SK-N-SH treated with all-trans-retinoic acid at 6 μM for 48 hours (cell line): ENCODE data around the gene CHST8.

ENCODE experiments used
- ATAC-seq: fragments of 200-7000 bp; cut with Tn5 transposase; 3 replicates; pipeline ENCODE4 v1.9.1; 2020; ENCODE audit warnings: mild to moderate bottlenecking, moderate library complexity
- ARNTL ChIP-seq: fragments of 450-650 bp; formaldehyde crosslinking; IDR thresholded peaks from 2 replicates; pipeline ENCODE4 v1.5.0; 2020; ENCODE audit warnings: low read depth, mild to moderate bottlenecking, moderate library complexity, borderline replicate concordance
- BACH2 ChIP-seq: fragments of 250-450 bp; sonication (Bioruptor Pico); IDR thresholded peaks from 2 replicates; pipeline ENCODE4 v1.9.0; 2021; ENCODE audit warnings: mild to moderate bottlenecking, borderline replicate concordance
- CREB5 ChIP-seq: fragments of 250-450 bp; sonication (Bioruptor Pico); IDR thresholded peaks from 2 replicates; pipeline ENCODE4 v1.5.1; 2020; ENCODE audit warnings: low read depth, mild to moderate bottlenecking, moderate library complexity
- CSDC2 ChIP-seq: fragments of 250-450 bp; sonication (Bioruptor Pico); IDR thresholded peaks from 2 replicates; pipeline ENCODE4 v1.5.0; 2020; ENCODE audit warnings: mild to moderate bottlenecking, moderate library complexity
- CSRNP3 ChIP-seq: fragments of 250-450 bp; sonication (Bioruptor Pico); IDR thresholded peaks from 2 replicates; pipeline ENCODE4 v1.5.1; 2021; ENCODE audit warnings: mild to moderate bottlenecking, moderate library complexity
- ESRRG ChIP-seq: fragments of 250-450 bp; sonication (Bioruptor Pico); IDR thresholded peaks from 2 replicates; pipeline ENCODE4 v1.6.1; 2021; ENCODE audit warnings: mild to moderate bottlenecking
- GLIS3 ChIP-seq: fragments of 250-450 bp; sonication (Bioruptor Pico); IDR thresholded peaks from 2 replicates; pipeline ENCODE4 v1.5.0; 2020; ENCODE audit warnings: mild to moderate bottlenecking, moderate library complexity
- ISL1 ChIP-seq: fragments of 250-450 bp; sonication (Bioruptor Pico); IDR thresholded peaks from 2 replicates; pipeline ENCODE4 v2.1.2; 2022; ENCODE audit warnings: mild to moderate bottlenecking, moderate library complexity
- PATZ1 ChIP-seq: fragments of 250-450 bp; sonication (Bioruptor Pico); IDR thresholded peaks from 2 replicates; pipeline ENCODE4 v1.8.0; 2020; ENCODE audit warnings: mild to moderate bottlenecking, moderate library complexity, borderline replicate concordance
- POU6F1 ChIP-seq: fragments of 250-450 bp; sonication (Bioruptor Pico); IDR thresholded peaks from 2 replicates; pipeline ENCODE4 v1.8.0; 2021; ENCODE audit warnings: low read depth, mild to moderate bottlenecking, moderate library complexity, borderline replicate concordance
- PPARA ChIP-seq: fragments of 250-450 bp; sonication (Bioruptor Pico); IDR thresholded peaks from 2 replicates; pipeline ENCODE4 v1.5.0; 2020; ENCODE audit warnings: mild to moderate bottlenecking, borderline replicate concordance
- SNAI2 ChIP-seq: fragments of 250-450 bp; sonication (Bioruptor Pico); IDR thresholded peaks from 2 replicates; pipeline ENCODE4 v1.5.0; 2020; ENCODE audit warnings: mild to moderate bottlenecking, moderate library complexity
- TOX ChIP-seq: fragments of 250-450 bp; sonication (Bioruptor Pico); IDR thresholded peaks from 2 replicates; pipeline ENCODE4 v1.8.0; 2021; ENCODE audit warnings: mild to moderate bottlenecking, moderate library complexity, borderline replicate concordance
- TSHZ2 ChIP-seq: fragments of 250-450 bp; sonication (Bioruptor Pico); IDR thresholded peaks from 2 replicates; pipeline ENCODE4 v1.5.0; 2020; ENCODE audit warnings: mild to moderate bottlenecking, moderate library complexity
- ZC3H10 ChIP-seq: fragments of 250-450 bp; sonication (Bioruptor Pico); IDR thresholded peaks from 2 replicates; pipeline ENCODE4 v1.5.1; 2021; ENCODE audit warnings: mild to moderate bottlenecking, moderate library complexity
- ZFP3 ChIP-seq: fragments of 250-450 bp; sonication (Bioruptor Pico); IDR thresholded peaks from 2 replicates; pipeline ENCODE4 v1.5.0; 2020; ENCODE audit warnings: mild to moderate bottlenecking, moderate library complexity
- ZFP30 ChIP-seq: fragments of 450-650 bp; formaldehyde crosslinking; IDR thresholded peaks from 2 replicates; pipeline ENCODE4 v1.5.0; 2022; ENCODE audit warnings: mild to moderate bottlenecking, moderate library complexity
- ZNF565 ChIP-seq: fragments of 450-650 bp; formaldehyde crosslinking; conservative IDR thresholded peaks from 2 replicates; pipeline ENCODE4 v1.5.0; 2020; ENCODE audit warnings: low read depth, mild to moderate bottlenecking, moderate library complexity
- ZNF70 ChIP-seq: fragments of 450-650 bp; formaldehyde crosslinking; IDR thresholded peaks from 2 replicates; pipeline ENCODE4 v1.5.0; 2020; ENCODE audit warnings: mild to moderate bottlenecking, moderate library complexity

Gene CHST8

GRCh38 chr19:33673258-33673875, 51.6 kb downstream of the CHST8 start:
- TF ChIP-seq PPARA (no peak), ESRRG (CRISPR knock-in tag) (no peak), ZFP30 (CRISPR knock-in tag) (no peak), TOX (no peak), ZFP3 (CRISPR knock-in tag) (no peak), ISL1 (CRISPR knock-in tag) (no peak), PATZ1 (no peak), CSRNP3 (CRISPR knock-in tag) (no peak)
- ATAC-seq, result no peak

- no peak for ATAC-seq
- TF ChIP-seq ZFP30 (CRISPR knock-in tag) (no peak), GLIS3 (CRISPR knock-in tag) (no peak), SNAI2 (no peak), BACH2 (CRISPR knock-in tag) (no peak), POU6F1 (CRISPR knock-in tag) (no peak), ESRRG (CRISPR knock-in tag) (no peak), PATZ1 (no peak), TSHZ2 (CRISPR knock-in tag) (no peak)
These were observed 52.4 kb downstream of the CHST8 start for GRCh38 chr19:33673996-33674625.

- ATAC-seq, result no peak
- TF ChIP-seq ZNF70 (CRISPR knock-in tag), result no peak
- no peak for TF ChIP-seq BACH2 (CRISPR knock-in tag)
- no peak for TF ChIP-seq CSRNP3 (CRISPR knock-in tag)
- no peak for TF ChIP-seq CREB5 (CRISPR knock-in tag)
- no peak for TF ChIP-seq ZFP30 (CRISPR knock-in tag)
- TF ChIP-seq ZNF565 (CRISPR knock-in tag), result no peak
- no peak for TF ChIP-seq TSHZ2 (CRISPR knock-in tag)
- no peak for TF ChIP-seq CSDC2 (CRISPR knock-in tag)
- TF ChIP-seq ARNTL, result no peak
- no peak for TF ChIP-seq ZC3H10 (CRISPR knock-in tag)
These were observed 53.0 kb downstream of the CHST8 start for GRCh38 chr19:33674626-33675367.
